Astrocyte of the hippocampus (primary cell): ENCODE measurements around the gene LDLRAD2.
"Not testable (repeated sequence)": the region's sequence is repeated elsewhere in the genome, so short reads cannot be mapped to it uniquely, and the experiment has no call there.

Source experiments
- DNase-seq: peaks from one replicate; pipeline ENCODE4 v3.0.0; 2011; ENCODE audit warnings: low read depth, low spot score

LDLRAD2 gene, protein sequence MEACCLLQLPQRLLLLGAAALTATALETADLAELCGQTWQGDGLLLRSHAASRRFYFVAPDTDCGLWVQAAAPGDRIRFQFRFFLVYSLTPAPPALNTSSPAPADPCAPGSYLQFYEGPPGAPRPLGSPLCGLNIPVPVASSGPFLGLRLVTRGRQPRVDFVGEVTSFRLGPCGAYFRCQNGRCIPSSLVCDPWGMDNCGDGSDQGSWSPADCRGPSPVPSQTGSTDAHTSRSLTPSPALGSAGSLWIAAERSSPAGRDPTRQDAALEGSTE

GRCh38 chr1:21811875-21812305 lies at the start of gene LDLRAD2:
Gene LDLRAD2, plus strand, starts transcription at chr1:21812265. Its CDS starts 187 bp downstream, at chr1:21812452.
- DNase-seq = no peak

GRCh38 chr1:21763236-21763635 lies 48.8 kb upstream of the LDLRAD2 start:
- DNase-seq = no peak

DNA sequence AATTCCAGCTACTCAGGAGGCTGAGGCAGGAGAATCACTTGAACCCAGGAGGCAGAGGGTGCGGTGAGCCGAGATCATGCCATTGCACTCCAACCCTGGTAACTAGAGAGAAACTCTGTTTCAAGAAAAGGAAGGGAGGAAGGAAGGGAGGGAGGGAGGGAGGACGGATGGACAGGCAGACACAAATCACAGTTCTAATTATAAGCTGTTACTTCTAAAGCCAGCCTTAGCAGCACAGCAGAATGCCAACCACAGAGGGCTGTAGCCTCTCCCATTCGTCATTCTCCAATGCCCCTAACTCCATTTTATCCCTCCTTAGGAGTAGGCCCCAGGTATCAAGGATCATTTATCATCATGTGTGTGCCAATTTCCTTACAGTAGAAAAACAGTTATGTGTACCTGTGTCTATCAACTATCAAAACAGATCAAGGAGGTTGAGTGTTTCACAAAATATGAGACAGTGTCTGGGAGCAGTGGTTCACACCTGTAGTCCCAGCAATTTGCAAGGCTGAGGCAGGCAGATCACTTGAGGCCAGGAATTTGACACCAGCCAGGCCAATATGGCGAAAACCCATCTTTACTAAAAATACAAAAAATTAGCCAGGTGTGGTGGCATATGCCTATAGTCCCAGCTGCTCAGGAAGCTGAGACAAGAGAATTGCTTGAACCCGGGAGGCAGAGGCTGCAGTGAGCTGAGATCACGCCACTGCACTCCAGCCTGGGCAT lies 48.2 kb upstream of the LDLRAD2 start:
- DNase-seq = no peak

GRCh38 chr1:21764615-21765423 lies 47.2 kb upstream of the LDLRAD2 start:
- peak; percentile 94 for DNase-seq

GRCh38 chr1:21766210-21766609 lies 45.9 kb upstream of the LDLRAD2 start:
- no peak for DNase-seq

DNA sequence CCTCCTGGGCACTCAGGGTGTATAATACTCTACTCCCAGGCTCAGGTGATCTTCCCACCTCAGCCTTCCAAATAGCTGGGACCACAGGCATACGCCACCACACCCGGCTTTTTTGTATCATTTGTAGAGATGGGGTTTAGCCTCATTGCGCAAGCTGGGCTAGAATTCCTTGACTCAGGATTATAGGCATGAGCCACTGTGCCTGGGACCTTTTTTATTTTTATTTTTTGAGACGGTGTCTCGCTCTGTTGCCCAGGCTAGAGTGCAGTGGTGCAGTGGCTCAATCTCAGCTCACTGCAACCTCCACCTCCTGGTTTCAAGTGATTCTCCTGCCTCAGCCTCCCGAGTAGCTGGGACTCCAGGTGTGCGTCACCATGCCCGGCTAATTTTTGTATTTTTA lies 45.0 kb upstream of the LDLRAD2 start:
- not testable (repeated sequence) for DNase-seq

- no peak for DNase-seq
Measured at GRCh38 chr1:21770201-21770600, 41.9 kb upstream of the LDLRAD2 start.

DNA sequence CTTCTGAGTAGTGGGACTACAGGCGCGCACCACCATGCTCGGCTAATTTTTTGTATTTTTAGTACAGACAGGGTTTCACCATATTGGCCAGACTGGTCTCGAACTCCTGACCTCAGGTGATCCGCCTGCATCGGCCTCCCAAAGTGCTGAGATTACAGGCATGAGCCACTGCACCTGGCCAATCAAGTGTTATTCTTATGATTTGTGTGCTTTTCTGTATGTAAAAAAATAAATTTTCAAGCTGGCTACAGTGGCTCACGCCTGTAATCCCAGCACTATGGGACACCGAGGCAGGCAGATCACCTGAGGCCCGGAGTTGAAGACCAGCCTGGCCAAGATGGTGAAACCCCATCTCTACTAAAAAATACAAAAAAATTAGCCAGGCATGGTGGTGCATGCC lies 41.5 kb upstream of the LDLRAD2 start:
- DNase-seq = not testable (repeated sequence)

DNA sequence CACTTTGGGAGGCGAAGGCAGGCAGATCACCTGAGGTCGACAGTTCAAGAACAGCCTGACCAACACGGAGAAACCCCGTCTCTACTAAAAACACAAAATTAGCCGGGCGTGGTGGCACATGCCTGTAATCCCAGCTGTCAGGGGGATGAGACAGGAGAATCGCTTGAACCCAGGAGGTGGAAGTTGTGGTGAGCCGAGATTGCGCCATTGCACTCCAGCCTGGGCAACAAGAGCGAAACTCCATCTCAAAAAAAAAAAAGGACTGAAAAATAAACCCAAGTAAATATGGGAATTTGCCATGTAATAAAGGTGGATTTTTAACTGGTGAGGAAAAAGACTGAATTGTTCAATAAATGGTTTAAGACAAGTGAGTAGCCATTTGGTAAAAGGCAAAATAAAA lies 40.4 kb upstream of the LDLRAD2 start:
- DNase-seq = not testable (repeated sequence)

- DNase-seq = no peak
Measured at GRCh38 chr1:21773585-21773984, 38.5 kb upstream of the LDLRAD2 start.

DNA sequence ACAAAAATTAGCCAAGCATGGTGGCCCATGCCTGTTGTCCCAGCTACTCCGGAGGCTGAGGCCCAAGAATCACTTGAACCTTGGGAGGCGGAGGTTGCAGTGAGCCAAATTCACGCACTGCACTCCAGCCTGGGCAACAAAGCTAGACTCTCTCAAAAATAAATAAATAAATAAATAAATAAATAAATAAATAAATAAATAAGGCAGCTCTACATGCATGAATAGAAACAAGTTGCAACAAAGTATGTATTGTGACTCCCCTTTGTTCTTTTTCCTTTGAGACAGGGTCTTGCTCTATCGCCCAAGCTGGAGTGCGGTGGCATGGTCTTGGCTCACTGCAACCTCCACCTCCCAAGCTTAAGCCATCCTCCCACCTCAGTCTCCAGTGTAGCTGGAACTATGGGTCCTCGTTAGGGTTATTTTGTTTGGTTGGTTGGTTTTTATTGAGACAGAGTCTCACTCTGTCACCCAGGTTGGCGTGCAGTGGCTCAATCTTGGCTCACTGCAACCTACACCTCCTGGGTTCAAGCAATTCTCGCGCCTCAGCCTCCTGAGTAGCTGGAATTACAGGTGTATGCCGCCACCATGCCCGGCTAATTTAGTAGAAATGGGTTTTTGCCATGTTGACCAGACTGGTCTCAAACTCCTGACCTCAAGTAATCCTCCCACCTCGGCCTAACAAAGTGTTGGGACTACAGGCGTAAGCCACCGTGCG lies 37.1 kb upstream of the LDLRAD2 start:
- DNase-seq = no peak

GRCh38 chr1:21775550-21775914 lies 36.5 kb upstream of the LDLRAD2 start:
- no peak for DNase-seq

DNA sequence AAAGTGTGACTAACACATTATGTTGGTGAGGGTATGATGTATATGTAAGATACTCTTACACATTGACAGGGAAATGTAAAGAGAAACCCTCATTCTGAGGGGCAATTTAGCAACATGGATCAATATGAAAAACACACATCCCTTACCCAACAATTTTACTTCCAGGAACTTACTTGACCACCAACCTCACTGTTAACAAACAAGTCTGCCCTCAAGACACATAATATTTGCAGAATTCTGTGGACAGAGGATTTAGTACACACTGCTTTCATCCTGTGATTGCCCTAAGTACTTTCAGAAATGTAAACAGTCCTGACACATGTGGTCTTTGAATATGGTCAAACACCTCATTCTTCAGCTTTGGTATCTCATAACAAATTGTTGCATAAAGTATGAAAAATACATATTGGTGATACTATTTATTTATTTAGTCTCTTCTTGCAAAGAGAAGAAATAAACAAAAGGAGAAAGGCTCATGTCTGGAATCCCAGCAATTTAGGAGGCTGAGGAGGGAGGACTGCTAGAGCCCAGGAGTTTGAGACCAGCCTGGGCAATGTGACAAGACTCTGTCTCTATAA lies 36.0 kb upstream of the LDLRAD2 start:
- no peak for DNase-seq

- not testable (repeated sequence) for DNase-seq
Measured at GRCh38 chr1:21776925-21777324, 35.1 kb upstream of the LDLRAD2 start.

- DNase-seq = no peak
Measured at GRCh38 chr1:21778405-21778727, 33.7 kb upstream of the LDLRAD2 start.

DNA sequence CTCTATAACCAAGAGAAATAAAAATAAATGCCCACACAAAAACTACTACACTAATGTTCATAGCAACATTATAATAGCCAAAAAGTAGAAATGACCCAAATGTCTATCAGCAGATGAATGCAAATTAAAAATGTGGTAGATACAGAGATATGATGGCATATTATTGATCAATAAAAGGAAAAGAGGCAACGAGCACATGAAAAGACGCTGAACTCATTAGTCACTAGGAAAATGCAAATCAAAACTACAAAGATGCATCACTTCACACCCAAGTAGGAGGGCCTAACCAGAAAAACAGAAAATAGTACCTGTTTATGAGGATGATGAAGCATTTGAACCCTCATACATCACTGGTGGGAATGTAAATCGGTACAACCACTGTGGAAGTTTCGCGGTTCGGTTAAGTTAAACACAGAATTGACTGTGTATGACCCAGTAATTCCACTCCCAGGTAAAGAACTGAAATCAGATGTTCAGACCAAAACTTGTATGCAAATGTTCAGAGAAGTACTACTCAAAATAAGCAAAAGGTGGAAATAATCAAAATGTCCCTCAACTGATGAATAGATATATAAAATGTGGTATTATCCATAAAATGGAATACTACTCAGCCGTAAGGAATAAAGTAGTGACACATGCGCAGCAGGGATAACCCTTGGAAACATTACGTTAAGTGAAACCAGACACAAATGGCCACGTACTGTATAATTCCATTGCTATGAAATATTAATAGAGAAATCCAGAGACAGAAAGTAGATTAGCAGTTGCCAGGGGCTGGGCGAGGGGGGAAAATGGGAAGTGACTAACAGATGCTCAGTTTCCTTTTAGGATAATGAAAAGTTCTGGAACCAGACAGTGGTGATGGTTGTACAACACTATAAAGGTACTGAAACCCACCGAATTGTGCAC lies 32.2 kb upstream of the LDLRAD2 start:
- no peak for DNase-seq

GRCh38 chr1:21781815-21782348 lies 30.2 kb upstream of the LDLRAD2 start:
- peak; percentile 78 for DNase-seq

DNA sequence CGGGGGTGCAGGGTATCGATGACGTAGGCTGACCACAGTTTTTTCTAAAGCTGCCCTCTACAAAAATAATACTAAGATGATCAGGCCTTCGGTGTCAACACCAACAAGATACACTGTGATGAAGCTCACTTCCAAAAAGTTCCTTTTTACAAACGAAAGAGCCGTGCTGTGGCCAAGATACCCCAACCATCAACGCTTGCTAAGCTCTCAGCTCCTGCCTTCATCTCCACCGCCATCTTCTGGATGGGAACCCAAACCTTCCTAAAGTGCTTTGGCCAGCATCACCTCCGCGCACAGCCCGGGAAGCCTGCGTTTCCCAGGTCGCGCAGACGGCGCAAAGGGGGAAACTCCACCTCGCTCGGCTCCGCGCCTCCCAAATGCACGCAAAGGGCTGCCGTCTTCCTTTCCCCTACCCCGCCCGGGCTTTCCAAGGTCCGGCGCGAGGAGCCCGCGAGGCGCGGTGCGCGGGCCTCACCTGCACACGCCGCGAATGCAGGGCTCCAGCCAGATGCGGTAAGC lies 29.7 kb upstream of the LDLRAD2 start:
- peak; percentile 78 for DNase-seq

DNA sequence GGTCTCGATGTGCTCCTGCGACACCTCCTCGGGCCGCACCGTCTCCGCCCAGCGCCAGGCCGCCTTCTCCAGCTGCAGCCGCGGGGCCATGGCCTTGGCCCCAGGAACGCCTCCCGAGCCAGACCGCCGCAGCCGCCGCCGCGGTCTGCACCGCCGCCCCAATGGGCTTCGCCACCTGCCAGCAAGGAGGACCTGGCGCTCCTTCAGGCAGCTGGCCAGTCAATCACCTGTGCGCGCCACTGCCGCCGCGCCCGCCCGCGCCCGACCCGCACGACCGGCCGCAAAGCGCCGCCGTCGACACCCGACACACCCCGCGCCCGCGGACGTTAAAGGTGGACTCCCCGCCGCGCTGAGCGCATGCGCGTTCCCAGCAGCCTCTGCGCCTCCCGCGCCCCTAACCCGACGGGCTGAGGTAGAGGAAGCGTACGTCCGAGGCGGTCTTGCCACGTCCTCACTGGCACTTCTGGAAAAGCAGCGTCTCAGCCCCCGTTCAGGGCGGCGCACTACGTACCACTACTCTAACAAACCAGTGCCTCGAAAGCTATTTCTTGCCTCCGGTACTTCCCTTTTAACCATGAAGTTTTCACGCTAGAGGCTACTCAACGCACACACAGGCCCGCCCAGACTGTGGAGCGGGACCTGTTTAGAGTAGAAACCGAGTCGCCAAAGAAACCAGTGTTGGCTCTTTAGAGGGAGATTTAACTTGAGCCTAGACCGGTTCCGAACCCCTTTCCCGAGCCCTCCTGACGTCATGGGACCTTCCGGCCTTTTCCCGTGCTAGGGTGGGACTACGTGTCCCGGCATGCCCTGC lies 29.0 kb upstream of the LDLRAD2 start, which contains the start of gene USP48:
TSS of gene USP48 (minus strand) at position 282 of the 811 bp plus-strand sequence. CDS start at position 90, 192 bp downstream.
- peak; percentile 98 for DNase-seq
